HEK293 (cell line): ENCODE data around the gene GPI.

ENCODE experiments used
- TCF7L2 ChIP-seq: IDR thresholded peaks from 2 replicates; pipeline ENCODE4 v1.6.1; 2011; ENCODE audit warnings: low read depth, mild to moderate bottlenecking, inconsistent platforms, low read length, moderate library complexity, borderline replicate concordance
- ZFP3 ChIP-seq: fragments of 450-650 bp; formaldehyde crosslinking; IDR thresholded peaks from 2 replicates; pipeline ENCODE4 v1.5.1; 2016; ENCODE audit warnings: low read depth, missing biosample characterization, missing genetic modification characterization
- ZFP37 ChIP-seq: fragments of 450-650 bp; formaldehyde crosslinking; IDR thresholded peaks from 2 replicates; pipeline ENCODE4 v1.5.1; 2016; ENCODE audit warnings: missing biosample characterization, missing genetic modification characterization
- TF ChIP-seq, protein P1 (sequence below): fragments of 450-650 bp; formaldehyde crosslinking; IDR thresholded peaks from 2 replicates; pipeline ENCODE4 v1.5.1; 2016; ENCODE audit warnings: missing biosample characterization, missing genetic modification characterization

DNA sequence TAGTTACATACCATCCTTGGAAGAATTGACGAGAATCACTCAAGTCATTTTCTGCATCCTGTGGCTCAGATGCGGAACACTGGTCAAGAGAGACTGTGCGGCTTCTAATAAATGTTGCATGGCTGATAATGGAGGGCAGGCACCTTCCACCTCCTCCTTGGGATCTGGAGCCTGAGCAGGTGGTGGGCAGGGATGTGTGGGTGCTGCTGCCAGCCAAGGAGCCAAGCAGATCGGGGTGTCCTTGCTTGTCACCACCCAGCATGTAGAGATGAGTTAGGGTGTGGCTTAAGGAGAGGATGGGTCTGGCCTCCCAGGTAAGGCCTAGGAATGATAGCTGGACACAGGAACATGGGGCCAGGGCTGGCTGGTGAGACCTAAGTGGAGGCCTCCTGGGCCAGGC, 17.5 kb downstream of the GPI start:
- TF ChIP-seq ZFP3, result no peak
- no peak for TF ChIP-seq TCF7L2
- TF ChIP-seq ZFP37 (tag by site-specific recombination), result no peak
- TF ChIP-seq, protein P1, sequence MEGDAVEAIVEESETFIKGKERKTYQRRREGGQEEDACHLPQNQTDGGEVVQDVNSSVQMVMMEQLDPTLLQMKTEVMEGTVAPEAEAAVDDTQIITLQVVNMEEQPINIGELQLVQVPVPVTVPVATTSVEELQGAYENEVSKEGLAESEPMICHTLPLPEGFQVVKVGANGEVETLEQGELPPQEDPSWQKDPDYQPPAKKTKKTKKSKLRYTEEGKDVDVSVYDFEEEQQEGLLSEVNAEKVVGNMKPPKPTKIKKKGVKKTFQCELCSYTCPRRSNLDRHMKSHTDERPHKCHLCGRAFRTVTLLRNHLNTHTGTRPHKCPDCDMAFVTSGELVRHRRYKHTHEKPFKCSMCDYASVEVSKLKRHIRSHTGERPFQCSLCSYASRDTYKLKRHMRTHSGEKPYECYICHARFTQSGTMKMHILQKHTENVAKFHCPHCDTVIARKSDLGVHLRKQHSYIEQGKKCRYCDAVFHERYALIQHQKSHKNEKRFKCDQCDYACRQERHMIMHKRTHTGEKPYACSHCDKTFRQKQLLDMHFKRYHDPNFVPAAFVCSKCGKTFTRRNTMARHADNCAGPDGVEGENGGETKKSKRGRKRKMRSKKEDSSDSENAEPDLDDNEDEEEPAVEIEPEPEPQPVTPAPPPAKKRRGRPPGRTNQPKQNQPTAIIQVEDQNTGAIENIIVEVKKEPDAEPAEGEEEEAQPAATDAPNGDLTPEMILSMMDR (tag by site-specific recombination), result no peak
